A673 (cell line): ENCODE results near the gene RILP. TPM values are rescaled to one million over a fixed set of nuclear protein-coding genes. Genes with fewer than 3 reads are reported as not detected.

Source experiments
- BruUV-seq: library from RNA; stranded (reverse); fragments of 400-500 nt; replicated peaks from 2 replicates; lab custom pipeline; 2021; lab: Mats Ljungman, UMichigan
- CTCF ChIA-PET: fragments of 300-600 bp; sonication (Branson Sonifier 250); formaldehyde crosslinking; loops from one replicate; lab custom pipeline; 2022; ENCODE audit warnings: antibody characterized with exemption; lab: Charles Lee
- POLR2A ChIA-PET: fragments of 300-600 bp; sonication (Branson Sonifier 250); formaldehyde crosslinking; loops from one replicate; lab custom pipeline; 2022; ENCODE audit warnings: antibody characterized with exemption; ENCODE audit not compliant: low non-redundant PET; lab: Charles Lee
- DNase-seq: peaks from one replicate; pipeline ENCODE4 v3.0.0-alpha.2; 2015; ENCODE audit warnings: low spot score
- H3K27ac ChIP-seq: fragments of 200-600 bp; sonication (generic); 2 replicates; pipeline ENCODE4 v1.5.1; 2016; ENCODE audit warnings: mixed run types, low read depth, mild to moderate bottlenecking, mixed read lengths, antibody characterized with exemption, low read length; ENCODE audit not compliant: poor library complexity, severe bottlenecking
- H3K27me3 ChIP-seq: fragments of 200-600 bp; sonication (generic); replicated peaks from 2 replicates; pipeline ENCODE4 v1.6.1; 2017; ENCODE audit warnings: mixed run types, low read depth, mild to moderate bottlenecking, mixed read lengths, antibody characterized with exemption, low read length; ENCODE audit not compliant: insufficient read depth, poor library complexity
- H3K36me3 ChIP-seq: fragments of 200-600 bp; sonication (generic); 2 replicates; pipeline ENCODE4 v1.6.1; 2016; ENCODE audit warnings: mixed run types, mild to moderate bottlenecking, mixed read lengths, antibody characterized with exemption, low read length; ENCODE audit not compliant: insufficient read depth, poor library complexity, severe bottlenecking
- H3K4me1 ChIP-seq: fragments of 200-600 bp; sonication (generic); 2 replicates; pipeline ENCODE4 v1.6.1; 2017; ENCODE audit warnings: mixed run types, mild to moderate bottlenecking, mixed read lengths, antibody characterized with exemption, low read length; ENCODE audit not compliant: insufficient read depth, poor library complexity, severe bottlenecking
- H3K4me3 ChIP-seq: fragments of 200-600 bp; sonication (generic); 2 replicates; pipeline ENCODE4 v1.5.1; 2016; ENCODE audit warnings: low read depth, mixed run types, mild to moderate bottlenecking, mixed read lengths, low read length; ENCODE audit not compliant: poor library complexity, severe bottlenecking
- H3K9me3 ChIP-seq: fragments of 200-600 bp; sonication (generic); 2 replicates; pipeline ENCODE4 v1.6.1; 2016; ENCODE audit warnings: mixed run types, low read depth, mild to moderate bottlenecking, mixed read lengths, antibody characterized with exemption, low read length; ENCODE audit not compliant: poor library complexity, severe bottlenecking
- EZH2 ChIP-seq: fragments of 200-600 bp; sonication (generic); IDR thresholded peaks from 2 replicates; pipeline ENCODE4 v1.6.1; 2017; ENCODE audit warnings: borderline replicate concordance, low read depth, mild to moderate bottlenecking, mixed read lengths, antibody characterized with exemption, low read length; ENCODE audit not compliant: poor library complexity, severe bottlenecking
- intact Hi-C: fragments of 100-400 bp; cut with micrococcal nuclease; formaldehyde crosslinking; loops from one replicate; pipeline ENCODE4 v1.10.0; 2022; ENCODE audit not compliant: unreplicated experiment
- total RNA-seq: library from RNA; stranded (reverse); gene quantifications from 2 replicates; pipeline ENCODE4 v1.2.3, GENCODE V29; 2021
- TF ChIP-seq, protein P1 (sequence below): fragments of 300-800, 200-600 bp; sonication (generic); conservative IDR thresholded peaks from 2 replicates; pipeline ENCODE4 v1.5.1; 2017; ENCODE audit warnings: low read depth, mild to moderate bottlenecking, antibody characterized with exemption, low read length, moderate library complexity, mixed read lengths

The RILP gene
- total RNA-seq, 1 experiment from 2014 or later = 0.73 TPM

DNA sequence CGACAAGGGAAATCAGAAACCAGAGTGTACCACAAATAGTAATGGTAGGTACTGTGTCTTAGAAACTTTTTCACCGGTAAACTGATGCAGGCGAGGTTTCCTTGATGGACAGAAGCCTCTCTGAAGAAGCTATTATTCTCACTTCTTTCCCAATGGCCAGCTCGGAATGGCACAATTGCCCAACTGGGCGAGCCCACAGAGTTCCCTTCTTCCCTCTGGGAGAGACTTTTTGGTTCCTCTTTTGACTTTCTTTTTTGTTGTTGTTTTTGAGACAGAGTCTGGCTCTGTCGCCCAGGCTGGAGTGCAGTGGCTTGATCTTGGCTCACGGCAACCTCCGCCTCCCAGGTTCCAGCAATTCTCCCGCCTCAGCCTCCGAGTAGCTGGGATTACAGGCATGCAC lies 38.0 kb downstream of the RILP start:
- Histone ChIP-seq H3K27ac (no peak overlapping the region), H3K4me1 (no peaks in the 10 kb centered on the region), H3K36me3 (no peaks in the 10 kb centered on the region), H3K4me3 (no peak overlapping the region), H3K27me3 (no peaks in the 10 kb centered on the region), H3K9me3 (no peaks in the 10 kb centered on the region)
- DNase-seq = no peak
- intact Hi-C loops = no loop called here
- ChIA-PET CTCF (no interaction called here), POLR2A (interaction anchor here (0.6 kb wide), 1 partner anchor 360 kb away, joined by 3 read pairs; no protein-coding TSS in a partner anchor)
- no TSS peak for BruUV-seq
- TF ChIP-seq, protein P1, sequence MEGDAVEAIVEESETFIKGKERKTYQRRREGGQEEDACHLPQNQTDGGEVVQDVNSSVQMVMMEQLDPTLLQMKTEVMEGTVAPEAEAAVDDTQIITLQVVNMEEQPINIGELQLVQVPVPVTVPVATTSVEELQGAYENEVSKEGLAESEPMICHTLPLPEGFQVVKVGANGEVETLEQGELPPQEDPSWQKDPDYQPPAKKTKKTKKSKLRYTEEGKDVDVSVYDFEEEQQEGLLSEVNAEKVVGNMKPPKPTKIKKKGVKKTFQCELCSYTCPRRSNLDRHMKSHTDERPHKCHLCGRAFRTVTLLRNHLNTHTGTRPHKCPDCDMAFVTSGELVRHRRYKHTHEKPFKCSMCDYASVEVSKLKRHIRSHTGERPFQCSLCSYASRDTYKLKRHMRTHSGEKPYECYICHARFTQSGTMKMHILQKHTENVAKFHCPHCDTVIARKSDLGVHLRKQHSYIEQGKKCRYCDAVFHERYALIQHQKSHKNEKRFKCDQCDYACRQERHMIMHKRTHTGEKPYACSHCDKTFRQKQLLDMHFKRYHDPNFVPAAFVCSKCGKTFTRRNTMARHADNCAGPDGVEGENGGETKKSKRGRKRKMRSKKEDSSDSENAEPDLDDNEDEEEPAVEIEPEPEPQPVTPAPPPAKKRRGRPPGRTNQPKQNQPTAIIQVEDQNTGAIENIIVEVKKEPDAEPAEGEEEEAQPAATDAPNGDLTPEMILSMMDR = no peak
- TF ChIP-seq EZH2 = no peak

DNA sequence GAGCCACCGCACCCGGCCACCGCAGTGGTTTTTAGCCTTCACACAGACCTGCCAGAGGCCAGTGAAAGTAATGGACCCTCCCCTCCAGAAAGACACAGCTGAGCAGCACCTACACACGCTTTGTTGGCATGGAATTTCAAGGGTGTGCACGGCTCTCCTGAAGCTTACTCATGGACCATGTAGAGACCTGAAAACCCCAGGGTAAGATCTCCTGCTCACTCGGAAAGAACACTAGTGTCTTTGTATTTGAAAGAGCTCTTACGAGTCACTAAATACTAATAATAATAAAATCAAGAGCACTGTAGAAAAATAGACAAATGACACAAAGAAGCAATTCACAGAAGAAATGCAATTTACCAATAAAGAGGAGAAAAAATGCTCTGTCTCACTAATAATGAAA lies 41.0 kb downstream of the RILP start:
- Histone ChIP-seq H3K9me3 (no peaks in the 10 kb centered on the region), H3K4me3 (no peak overlapping the region), H3K36me3 (no peaks in the 10 kb centered on the region), H3K27ac (no peak overlapping the region), H3K27me3 (no peaks in the 10 kb centered on the region), H3K4me1 (no peaks in the 10 kb centered on the region)
- ChIA-PET CTCF (no interaction called here), POLR2A (no interaction called here)
- no peak for DNase-seq
- no TSS peak for BruUV-seq
- intact Hi-C loops = no loop called here
- TF ChIP-seq, protein P1 = no peak
- no peak for TF ChIP-seq EZH2

DNA sequence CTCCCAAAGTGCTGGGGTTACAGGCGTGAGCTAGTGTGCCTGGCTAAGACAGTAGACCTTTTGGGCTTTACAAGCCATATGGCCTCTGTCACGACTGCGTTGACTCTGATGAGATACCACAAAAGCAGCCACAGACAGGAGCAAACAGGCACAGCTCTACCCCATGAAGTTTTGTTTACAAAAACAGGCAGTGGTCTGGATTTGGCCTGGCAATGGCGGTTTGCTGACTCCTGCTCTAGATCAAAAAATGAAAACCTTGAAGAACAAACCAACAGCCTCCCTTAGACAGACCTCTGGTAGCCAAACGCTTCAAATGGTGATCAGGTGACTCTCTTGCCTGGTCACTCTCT lies 41.7 kb downstream of the RILP start:
- no peak overlapping the region for H3K27ac ChIP-seq
- intact Hi-C loops = no loop called here
- POLR2A ChIA-PET = no interaction called here
- no peak for DNase-seq
- TF ChIP-seq, protein P1 = no peak
- no peak for TF ChIP-seq EZH2
- CTCF ChIA-PET = interaction anchor here (0.7 kb wide), 1 partner anchor 341 kb away, joined by 3 read pairs; no protein-coding TSS in a partner anchor
- no TSS peak for BruUV-seq
- no peaks in the 10 kb centered on the region for H3K27me3 ChIP-seq
- no peaks in the 10 kb centered on the region for H3K9me3 ChIP-seq
- no peak overlapping the region for H3K4me3 ChIP-seq
- H3K36me3 ChIP-seq = no peaks in the 10 kb centered on the region
- H3K4me1 ChIP-seq = no peaks in the 10 kb centered on the region
